Astrocyte (in vitro differentiated cells and primary cell): ENCODE results near the gene TOR4A.
A peak's percentile ranks its signal among the peaks of the same experiment; 100 is the strongest.

Experiments used
- CTCF ChIP-seq: IDR thresholded peaks from 2 replicates; pipeline ENCODE4 v1.5.1; 2011; ENCODE audit warnings: low read depth, mild to moderate bottlenecking, inconsistent platforms, low read length, moderate library complexity; ENCODE audit not compliant: insufficient read depth
- EZH2 ChIP-seq: IDR thresholded peaks from 2 replicates; pipeline ENCODE4 v1.6.1; 2012; ENCODE audit warnings: mild to moderate bottlenecking, low read length, inconsistent platforms; ENCODE audit not compliant: insufficient read depth

GRCh38 chr9:137301081-137301947 lies 23.8 kb downstream of the TOR4A start:
- TF ChIP-seq EZH2 (peak; percentile 69), CTCF (no peak)
